ENCODE measurements around the gene CCL4L2.
"Not testable (repeated sequence)": the region's sequence is repeated elsewhere in the genome, so short reads cannot be mapped to it uniquely, and the experiment has no call there.

Gene CCL4L2

DNA sequence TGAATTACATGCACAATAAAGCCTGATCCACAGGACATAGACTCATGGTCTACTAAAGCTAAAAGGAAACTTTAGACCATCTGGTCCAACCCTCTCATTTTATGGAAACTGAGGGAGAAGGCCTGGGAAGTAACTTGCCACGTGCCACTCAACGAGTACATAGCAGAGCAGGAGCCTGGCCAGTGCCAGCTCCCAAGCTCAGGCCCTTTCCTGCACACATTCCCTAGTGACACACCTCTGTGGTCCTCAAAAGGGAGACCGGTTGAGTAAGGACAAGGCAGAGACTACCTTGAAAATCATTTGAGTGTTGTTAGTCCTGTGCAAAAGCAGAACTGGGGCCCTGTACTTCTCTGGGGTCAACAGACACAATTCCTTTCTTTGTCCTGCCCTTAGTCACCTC, 2.8 kb downstream of the CCL4L2 start:
- no peaks in the 10 kb centered on the region for H3K36me3 ChIP-seq (ENCODE audit: control insufficient read depth, insufficient read depth, low read length)
- WGBS (ENCODE audit: extremely low coverage, insufficient coverage, low lambda C conversion rate), result no CpG with 5 or more reads among the region's 3 CpGs
- no peak overlapping the region for H2BK15ac ChIP-seq (replicated peaks; ENCODE audit: low read depth)
- no peak for DNase-seq
- H3K27me3 ChIP-seq (ENCODE audit: insufficient read depth, low read length, poor library complexity), result no peaks in the 10 kb centered on the region
- no peak overlapping the region for H3K18ac ChIP-seq (ENCODE audit: low read length)
- no peaks in the 10 kb centered on the region for H3K4me1 ChIP-seq (ENCODE audit: control insufficient read depth, low read depth, low read length)
- no peak overlapping the region for H2BK5ac ChIP-seq (ENCODE audit: low read length)
- H2BK120ac ChIP-seq (ENCODE audit: low read depth, low read length), result no peak overlapping the region
- no peaks in the 10 kb centered on the region for H3K79me2 ChIP-seq (ENCODE audit: control insufficient read depth, insufficient read depth, low read length)
- no peak overlapping the region for H3K4me2 ChIP-seq (ENCODE audit: low read length)
- H4K5ac ChIP-seq (ENCODE audit: low read length), result no peak overlapping the region
- no peak overlapping the region for H2AK5ac ChIP-seq (ENCODE audit: low read length)
- no peak overlapping the region for H3K56ac ChIP-seq (ENCODE audit: low read length)
- H3K4me3 ChIP-seq (ENCODE audit: low read length), result no peak overlapping the region
- no peak overlapping the region for H3K9ac ChIP-seq (ENCODE audit: low read length)
- no peak overlapping the region for H3K27ac ChIP-seq (ENCODE audit: low read depth, low read length)
- no peak overlapping the region for H4K8ac ChIP-seq (ENCODE audit: low read depth, low read length)
- H3K79me1 ChIP-seq (ENCODE audit: low read length), result no peaks in the 10 kb centered on the region
- H3K4ac ChIP-seq (ENCODE audit: low read depth, low read length), result no peak overlapping the region
- no peak overlapping the region for H3K23ac ChIP-seq (ENCODE audit: low read length)

DNA sequence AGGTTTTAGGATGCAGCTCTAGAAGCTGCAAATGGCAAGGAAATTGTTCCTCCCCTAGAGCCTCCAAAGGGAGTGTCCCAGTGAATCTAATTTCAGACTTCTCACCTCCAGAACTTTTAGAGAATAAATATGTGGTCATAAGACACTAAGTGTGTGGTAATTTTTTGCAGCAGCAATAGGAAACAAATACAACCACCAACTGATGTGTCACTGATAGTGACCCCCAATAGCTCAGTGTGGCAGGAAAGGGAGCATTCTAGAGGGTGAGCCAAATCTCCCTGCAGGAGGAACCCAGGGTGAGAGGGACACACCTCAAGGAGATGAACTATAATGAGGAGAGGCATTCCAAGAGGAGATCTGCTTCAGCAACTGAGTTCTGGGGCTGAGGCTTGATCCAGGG, 4.1 kb downstream of the CCL4L2 start:
- Histone ChIP-seq H3K18ac (ENCODE audit: low read length) (no peak overlapping the region), H3K9ac (ENCODE audit: low read length) (no peak overlapping the region), H3K36me3 (ENCODE audit: control insufficient read depth, insufficient read depth, low read length) (no peaks in the 10 kb centered on the region), H3K56ac (ENCODE audit: low read length) (no peak overlapping the region), H4K8ac (ENCODE audit: low read depth, low read length) (no peak overlapping the region), H3K27ac (ENCODE audit: low read depth, low read length) (no peak overlapping the region), H3K4ac (ENCODE audit: low read depth, low read length) (no peak overlapping the region), H2BK120ac (ENCODE audit: low read depth, low read length) (no peak overlapping the region), H3K4me1 (ENCODE audit: control insufficient read depth, low read depth, low read length) (no peaks in the 10 kb centered on the region), H2BK5ac (ENCODE audit: low read length) (no peak overlapping the region), H3K23ac (ENCODE audit: low read length) (no peak overlapping the region), H3K27me3 (ENCODE audit: insufficient read depth, low read length, poor library complexity) (no peaks in the 10 kb centered on the region), H2AK5ac (ENCODE audit: low read length) (no peak overlapping the region), H3K79me1 (ENCODE audit: low read length) (no peaks in the 10 kb centered on the region), H4K5ac (ENCODE audit: low read length) (no peak overlapping the region), H3K4me2 (ENCODE audit: low read length) (no peak overlapping the region), H3K4me3 (ENCODE audit: low read length) (no peak overlapping the region), H3K79me2 (ENCODE audit: control insufficient read depth, insufficient read depth, low read length) (no peaks in the 10 kb centered on the region), H2BK15ac (replicated peaks; ENCODE audit: low read depth) (no peak overlapping the region)
- no peak for DNase-seq

DNA sequence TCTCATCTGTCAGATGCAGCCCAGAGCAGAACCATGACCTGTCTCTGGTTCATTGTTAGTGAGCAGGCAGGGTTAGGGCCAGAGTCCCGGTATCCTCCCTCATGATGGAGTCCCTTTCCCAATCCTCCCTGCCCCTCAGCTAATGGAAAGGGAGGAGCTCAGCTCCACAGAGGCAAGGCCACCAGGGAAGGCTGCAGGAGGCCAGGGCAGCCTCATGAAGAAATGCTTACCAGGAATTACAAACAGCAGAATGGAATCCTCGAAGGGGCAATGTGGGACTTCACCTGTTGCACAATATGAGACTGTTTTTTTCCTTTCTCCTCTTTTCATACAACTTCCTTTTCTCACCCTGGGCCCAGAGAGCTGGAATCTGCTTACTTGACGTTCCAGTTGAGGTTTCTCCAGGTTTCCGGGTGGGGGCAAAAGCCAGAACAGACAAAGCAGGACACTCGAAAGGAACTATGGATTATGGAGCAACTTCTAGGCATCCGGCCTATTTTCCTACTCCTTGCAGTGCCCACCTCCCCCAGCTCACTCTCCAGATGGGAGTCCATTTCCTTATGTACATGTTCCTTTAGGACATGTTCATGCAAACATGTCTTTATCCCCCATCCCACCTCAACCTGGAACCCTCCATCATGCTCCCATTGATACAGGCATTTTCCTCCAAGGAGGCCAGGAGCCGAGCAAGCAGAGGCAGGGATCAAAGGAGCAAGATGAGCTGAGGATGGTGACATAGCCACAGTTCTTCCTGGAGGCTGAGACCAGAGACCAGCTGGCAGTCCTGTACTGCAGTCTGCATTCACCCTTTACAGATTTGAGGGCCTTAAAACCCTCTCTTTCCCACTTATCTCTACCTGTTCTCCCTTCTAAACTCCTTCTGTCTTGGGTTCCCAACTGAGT, 4.8 kb downstream of the CCL4L2 start:
- H3K4me1 ChIP-seq (ENCODE audit: control insufficient read depth, low read depth, low read length); H3K27ac ChIP-seq (ENCODE audit: low read depth, low read length); H2BK5ac ChIP-seq (ENCODE audit: low read length); H3K4me2 ChIP-seq (ENCODE audit: low read length); H3K18ac ChIP-seq (ENCODE audit: low read length); H2BK120ac ChIP-seq (ENCODE audit: low read depth, low read length); H3K36me3 ChIP-seq (ENCODE audit: control insufficient read depth, insufficient read depth, low read length); DNase-seq; H3K56ac ChIP-seq (ENCODE audit: low read length); H3K4me3 ChIP-seq (ENCODE audit: low read length); H3K23ac ChIP-seq (ENCODE audit: low read length); H3K4ac ChIP-seq (ENCODE audit: low read depth, low read length); H4K5ac ChIP-seq (ENCODE audit: low read length); H3K27me3 ChIP-seq (ENCODE audit: insufficient read depth, low read length, poor library complexity); H4K8ac ChIP-seq (ENCODE audit: low read depth, low read length); H2BK15ac ChIP-seq (replicated peaks; ENCODE audit: low read depth); H3K79me2 ChIP-seq (ENCODE audit: control insufficient read depth, insufficient read depth, low read length); H3K9ac ChIP-seq (ENCODE audit: low read length); H2AK5ac ChIP-seq (ENCODE audit: low read length); H3K79me1 ChIP-seq (ENCODE audit: low read length): not testable (repeated sequence)
- no CpG with 5 or more reads among the region's 7 CpGs for WGBS (ENCODE audit: extremely low coverage, insufficient coverage, low lambda C conversion rate)

DNA sequence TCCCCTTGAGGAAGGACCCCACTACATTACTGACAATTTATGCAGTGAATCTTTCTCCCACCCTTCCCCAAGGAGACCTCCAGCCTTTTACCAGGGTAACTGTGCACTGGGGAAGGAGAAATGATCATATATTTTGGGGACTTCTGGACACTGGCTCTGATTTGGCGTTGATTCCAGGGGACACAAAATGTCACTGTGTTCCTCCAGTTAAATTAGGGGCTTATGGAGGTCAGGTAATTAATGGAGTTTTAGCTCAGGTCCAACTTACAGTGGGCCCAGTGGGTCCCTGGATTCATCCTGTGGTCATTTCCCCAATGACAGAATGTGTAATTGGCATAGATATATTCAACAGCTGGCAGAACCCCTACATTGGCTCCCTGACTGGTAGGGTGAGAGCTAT, 8.7 kb downstream of the CCL4L2 start:
- H3K4me2 ChIP-seq (ENCODE audit: low read length); H3K23ac ChIP-seq (ENCODE audit: low read length); H4K5ac ChIP-seq (ENCODE audit: low read length); H2BK5ac ChIP-seq (ENCODE audit: low read length); H2BK15ac ChIP-seq (replicated peaks; ENCODE audit: low read depth); H3K4me3 ChIP-seq (ENCODE audit: low read length); H2BK120ac ChIP-seq (ENCODE audit: low read depth, low read length); H3K27ac ChIP-seq (ENCODE audit: low read depth, low read length); DNase-seq; H3K4ac ChIP-seq (ENCODE audit: low read depth, low read length); H3K79me1 ChIP-seq (ENCODE audit: low read length); H3K9ac ChIP-seq (ENCODE audit: low read length); H3K56ac ChIP-seq (ENCODE audit: low read length); H3K79me2 ChIP-seq (ENCODE audit: control insufficient read depth, insufficient read depth, low read length); H4K8ac ChIP-seq (ENCODE audit: low read depth, low read length); H3K4me1 ChIP-seq (ENCODE audit: control insufficient read depth, low read depth, low read length); H3K27me3 ChIP-seq (ENCODE audit: insufficient read depth, low read length, poor library complexity); H3K18ac ChIP-seq (ENCODE audit: low read length); H3K36me3 ChIP-seq (ENCODE audit: control insufficient read depth, insufficient read depth, low read length); H2AK5ac ChIP-seq (ENCODE audit: low read length): not testable (repeated sequence)
- no CpG with 5 or more reads among the region's 1 CpG for WGBS (ENCODE audit: extremely low coverage, insufficient coverage, low lambda C conversion rate)

DNA sequence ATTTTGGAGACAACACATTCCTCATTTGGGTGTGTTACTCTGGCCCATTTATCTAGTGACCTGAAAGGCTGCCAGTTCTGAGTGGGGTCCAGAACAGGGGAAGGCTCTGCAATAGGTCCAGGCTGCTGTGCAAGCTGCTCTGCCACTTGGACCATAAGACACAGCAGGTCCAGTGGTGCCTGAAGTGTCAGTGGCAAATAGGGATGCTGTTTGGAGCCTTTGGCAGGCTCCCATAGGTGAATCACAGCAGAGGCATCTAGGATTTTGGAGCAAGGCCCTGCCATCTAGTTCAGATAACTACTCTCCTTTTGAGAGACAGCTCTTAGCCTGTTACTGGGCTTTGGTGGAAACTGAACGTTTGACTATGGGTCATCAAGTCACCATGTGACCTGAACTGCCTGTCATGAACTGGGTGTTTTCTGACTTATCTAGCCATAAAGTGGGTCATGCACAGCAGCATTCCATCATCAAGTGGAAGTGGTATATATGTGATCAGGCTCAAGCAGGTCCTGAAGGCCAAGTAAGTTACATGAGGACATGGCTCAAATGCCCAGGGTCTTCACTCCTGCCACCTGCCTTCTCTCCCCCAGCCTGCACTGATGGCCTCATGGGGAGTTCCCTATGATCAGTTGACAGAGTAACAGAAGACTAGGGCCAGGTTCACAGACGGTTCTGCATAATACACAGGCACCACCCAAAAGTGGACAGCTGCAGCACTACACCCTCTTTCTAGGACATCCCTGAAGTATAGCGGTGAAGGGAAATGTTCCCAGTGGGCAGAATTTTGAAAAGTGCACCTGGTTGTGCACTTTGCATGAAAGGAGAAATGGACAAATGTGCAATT, 10.1 kb downstream of the CCL4L2 start:
- H3K79me2 ChIP-seq (ENCODE audit: control insufficient read depth, insufficient read depth, low read length); H3K36me3 ChIP-seq (ENCODE audit: control insufficient read depth, insufficient read depth, low read length); H2BK120ac ChIP-seq (ENCODE audit: low read depth, low read length); H3K79me1 ChIP-seq (ENCODE audit: low read length); H4K8ac ChIP-seq (ENCODE audit: low read depth, low read length); H3K56ac ChIP-seq (ENCODE audit: low read length); H3K27me3 ChIP-seq (ENCODE audit: insufficient read depth, low read length, poor library complexity); H3K4me1 ChIP-seq (ENCODE audit: control insufficient read depth, low read depth, low read length); H3K23ac ChIP-seq (ENCODE audit: low read length); H3K4ac ChIP-seq (ENCODE audit: low read depth, low read length); H4K5ac ChIP-seq (ENCODE audit: low read length); H3K9ac ChIP-seq (ENCODE audit: low read length); H2AK5ac ChIP-seq (ENCODE audit: low read length); H3K4me3 ChIP-seq (ENCODE audit: low read length); H2BK5ac ChIP-seq (ENCODE audit: low read length); DNase-seq; H3K27ac ChIP-seq (ENCODE audit: low read depth, low read length); H2BK15ac ChIP-seq (replicated peaks; ENCODE audit: low read depth); H3K18ac ChIP-seq (ENCODE audit: low read length); H3K4me2 ChIP-seq (ENCODE audit: low read length): not testable (repeated sequence)
- no CpG with 5 or more reads among the region's 3 CpGs for WGBS (ENCODE audit: extremely low coverage, insufficient coverage, low lambda C conversion rate)

Data from mesendoderm (in vitro differentiated cells).